Measurements from ENCODE around the gene ZBTB7C.

The ZBTB7C gene

GRCh38 chr18:48351216-48352050, 57.8 kb downstream of the ZBTB7C start:
- DNase-seq, result no peak

GRCh38 chr18:48348739-48349138, 60.4 kb downstream of the ZBTB7C start:
- DNase-seq, result no peak

GRCh38 chr18:48347756-48348326, 61.3 kb downstream of the ZBTB7C start:
- no peak for DNase-seq

GRCh38 chr18:48345596-48345995, 63.6 kb downstream of the ZBTB7C start:
- no peak for DNase-seq

GRCh38 chr18:48342581-48342980, 66.6 kb downstream of the ZBTB7C start:
- DNase-seq, result no peak

- DNase-seq, result no peak
These were observed 67.1 kb downstream of the ZBTB7C start for GRCh38 chr18:48342125-48342524.

- no peak for DNase-seq
These were observed 68.6 kb downstream of the ZBTB7C start for GRCh38 chr18:48340560-48340959.

- no peak for DNase-seq
These were observed 69.5 kb downstream of the ZBTB7C start for GRCh38 chr18:48339692-48340091.

- DNase-seq, result no peak
These were observed 70.3 kb downstream of the ZBTB7C start for GRCh38 chr18:48338915-48339314.

GRCh38 chr18:48337053-48337452, 72.1 kb downstream of the ZBTB7C start:
- DNase-seq, result no peak

- no peak for DNase-seq
These were observed 72.9 kb downstream of the ZBTB7C start for GRCh38 chr18:48336332-48336731.

GRCh38 chr18:48335829-48336228, 73.4 kb downstream of the ZBTB7C start:
- no peak for DNase-seq

GRCh38 chr18:48334845-48335244, 74.3 kb downstream of the ZBTB7C start:
- no peak for DNase-seq

- DNase-seq, result no peak
These were observed 75.6 kb downstream of the ZBTB7C start for GRCh38 chr18:48333563-48333962.

- no peak for DNase-seq
These were observed 78.9 kb downstream of the ZBTB7C start for GRCh38 chr18:48330016-48330991.

GRCh38 chr18:48328473-48329210, 80.5 kb downstream of the ZBTB7C start:
- DNase-seq, result no peak

GRCh38 chr18:48326901-48327675, 82.1 kb downstream of the ZBTB7C start:
- DNase-seq, result no peak

- DNase-seq, result no peak
These were observed 84.0 kb downstream of the ZBTB7C start for GRCh38 chr18:48325115-48325665.

- DNase-seq, result no peak
These were observed 84.5 kb downstream of the ZBTB7C start for GRCh38 chr18:48324651-48325050.

- DNase-seq, result no peak
These were observed 86.0 kb downstream of the ZBTB7C start for GRCh38 chr18:48323151-48323550.

GRCh38 chr18:48321536-48321935, 87.6 kb downstream of the ZBTB7C start:
- no peak for DNase-seq

GRCh38 chr18:48321121-48321520, 88.1 kb downstream of the ZBTB7C start:
- DNase-seq, result no peak
